ENCODE measurements around the gene PTPRG.

The PTPRG gene

GRCh38 chr3:61657689-61658088 is 96.3 kb downstream of the PTPRG start:
- no peak for DNase-seq (ENCODE audit: low spot score)

GRCh38 chr3:61662861-61663260 is 101.5 kb downstream of the PTPRG start:
- no peak for DNase-seq (ENCODE audit: low spot score)

- no peak for DNase-seq (ENCODE audit: low spot score)
Observed at GRCh38 chr3:61663356-61664104, 102.2 kb downstream of the PTPRG start.

- DNase-seq (ENCODE audit: low spot score) = no peak
Observed at GRCh38 chr3:61664105-61664482, 102.7 kb downstream of the PTPRG start.

- DNase-seq (ENCODE audit: low spot score) = no peak
Observed at GRCh38 chr3:61665121-61665520, 103.8 kb downstream of the PTPRG start.

- no peak for DNase-seq (ENCODE audit: low spot score)
Observed at GRCh38 chr3:61665987-61666386, 104.6 kb downstream of the PTPRG start.

GRCh38 chr3:61666615-61667330 is 105.4 kb downstream of the PTPRG start:
- no peak for DNase-seq (ENCODE audit: low spot score)

- no peak for DNase-seq (ENCODE audit: low spot score)
Observed at GRCh38 chr3:61667383-61667782, 106.0 kb downstream of the PTPRG start.

GRCh38 chr3:61667814-61668213 is 106.4 kb downstream of the PTPRG start:
- no peak for DNase-seq (ENCODE audit: low spot score)

GRCh38 chr3:61668317-61668864 is 107.0 kb downstream of the PTPRG start:
- no peak for DNase-seq (ENCODE audit: low spot score)

- no peak for DNase-seq (ENCODE audit: low spot score)
Observed at GRCh38 chr3:61669203-61669602, 107.8 kb downstream of the PTPRG start.

- no peak for DNase-seq (ENCODE audit: low spot score)
Observed at GRCh38 chr3:61669668-61670299, 108.4 kb downstream of the PTPRG start.

- no peak for DNase-seq (ENCODE audit: low spot score)
Observed at GRCh38 chr3:61673651-61674050, 112.3 kb downstream of the PTPRG start.

GRCh38 chr3:61674596-61674995 is 113.2 kb downstream of the PTPRG start:
- no peak for DNase-seq (ENCODE audit: low spot score)

- DNase-seq (ENCODE audit: low spot score) = no peak
Observed at GRCh38 chr3:61679026-61679425, 117.7 kb downstream of the PTPRG start.

- no peak for DNase-seq (ENCODE audit: low spot score)
Observed at GRCh38 chr3:61680617-61681016, 119.2 kb downstream of the PTPRG start.

- DNase-seq (ENCODE audit: low spot score) = no peak
Observed at GRCh38 chr3:61681636-61682035, 120.3 kb downstream of the PTPRG start.

GRCh38 chr3:61682671-61683548 is 121.5 kb downstream of the PTPRG start:
- DNase-seq (ENCODE audit: low spot score) = no peak

- no peak for DNase-seq (ENCODE audit: low spot score)
Observed at GRCh38 chr3:61683549-61684236, 122.3 kb downstream of the PTPRG start.

- no peak for DNase-seq (ENCODE audit: low spot score)
Observed at GRCh38 chr3:61684386-61684785, 123.0 kb downstream of the PTPRG start.

GRCh38 chr3:61685755-61686154 is 124.4 kb downstream of the PTPRG start:
- no peak for DNase-seq (ENCODE audit: low spot score)
